PFSK-1 (cell line): ENCODE results near the gene PPP4C.

Experiments
- POLR2AphosphoS5 ChIP-seq: IDR thresholded peaks from 2 replicates; pipeline ENCODE4 v1.6.1; 2012; ENCODE audit warnings: low read depth, mild to moderate bottlenecking, control low read depth, low read length, moderate library complexity
- REST ChIP-seq, 2 experiments: IDR thresholded peaks; 2 replicates each; pipeline versions ENCODE4 v1.6.1 to v1.8.0; 2011 to 2012; ENCODE audit warnings: low read depth in 2 of 2, low read length in 2 of 2, control low read depth in 1 of 2, inconsistent platforms in 1 of 2, mild to moderate bottlenecking in 1 of 2, moderate library complexity in 1 of 2; ENCODE audit not compliant: insufficient read depth in 1 of 2
- SIN3A ChIP-seq: IDR thresholded peaks from 2 replicates; pipeline ENCODE4 v1.6.1; 2012; ENCODE audit warnings: mild to moderate bottlenecking, low read length, moderate library complexity, borderline replicate concordance; ENCODE audit not compliant: insufficient read depth
- TAF1 ChIP-seq: IDR thresholded peaks from 2 replicates; pipeline ENCODE4 v1.6.1; 2012; ENCODE audit warnings: low read length, control low read depth, borderline replicate concordance; ENCODE audit not compliant: insufficient read depth

DNA sequence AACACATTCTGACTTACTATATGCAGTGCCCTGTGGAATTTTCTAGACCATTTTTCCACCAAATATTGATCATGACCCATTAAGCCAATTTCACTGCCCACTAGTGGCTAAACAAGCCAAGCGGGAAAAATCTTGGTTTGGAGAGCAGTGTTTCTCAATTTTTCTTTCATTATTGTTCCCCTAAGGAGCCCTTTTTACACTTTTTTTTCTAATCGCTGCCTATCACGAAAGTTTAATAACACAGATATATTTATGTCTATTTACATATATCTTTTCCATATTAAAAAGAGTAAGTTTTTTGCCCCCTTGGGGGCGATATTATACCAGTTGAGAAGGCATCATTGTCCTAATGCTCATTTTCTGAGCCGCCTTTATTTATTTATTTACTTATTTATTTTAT, 34.0 kb upstream of the PPP4C start:
- no peak for TF ChIP-seq REST (IDR thresholded peaks at IDR 0.05; ENCODE audit: insufficient read depth in 1 of 2, low read depth in 2 of 2, low read length in 2 of 2)
- no peak for TF ChIP-seq TAF1
- TF ChIP-seq POLR2AphosphoS5: no peak
- no peak for TF ChIP-seq SIN3A
